ENCODE data around the gene MEAK7. TPM values are rescaled to one million over a fixed set of nuclear protein-coding genes. Genes with fewer than 3 reads are reported as not detected.

Gene MEAK7
- polyA plus RNA-seq, 3 donors = 2.5 to 5.0 (median 4.7) TPM

DNA sequence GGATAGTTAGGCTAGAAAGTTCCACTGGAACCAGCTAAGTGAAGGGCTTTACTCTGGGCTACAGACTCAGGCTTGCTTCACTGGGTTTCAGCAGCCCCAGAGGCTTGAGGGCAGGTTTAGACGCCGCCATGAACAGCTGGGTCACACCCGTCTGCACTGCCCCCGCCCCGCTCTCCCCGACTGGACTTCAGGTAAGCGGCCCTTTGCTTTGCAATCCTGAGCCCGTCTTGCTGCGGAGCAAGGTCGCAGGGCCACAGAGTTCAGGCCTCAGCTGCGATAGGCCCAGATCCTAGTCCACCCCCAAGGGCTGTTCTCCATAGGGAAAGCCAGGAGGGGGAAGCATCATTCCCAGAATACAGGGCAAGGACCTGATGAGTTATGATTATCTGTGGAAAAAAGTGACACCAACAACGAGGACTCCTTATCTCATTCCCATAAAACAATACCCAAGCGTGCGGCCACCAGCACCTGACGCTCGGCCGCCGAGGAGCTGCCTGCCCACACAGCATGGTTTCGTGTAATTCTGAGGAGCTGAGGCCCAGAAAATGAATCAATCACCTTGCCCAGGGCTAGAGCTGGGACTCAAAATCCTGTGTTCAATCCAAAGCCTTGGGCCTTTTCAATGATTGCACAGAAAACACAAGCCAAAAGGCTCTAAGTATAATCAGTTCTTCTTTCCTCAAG, 20.4 kb downstream of the MEAK7 start:
- TF ChIP-seq, protein P1, sequence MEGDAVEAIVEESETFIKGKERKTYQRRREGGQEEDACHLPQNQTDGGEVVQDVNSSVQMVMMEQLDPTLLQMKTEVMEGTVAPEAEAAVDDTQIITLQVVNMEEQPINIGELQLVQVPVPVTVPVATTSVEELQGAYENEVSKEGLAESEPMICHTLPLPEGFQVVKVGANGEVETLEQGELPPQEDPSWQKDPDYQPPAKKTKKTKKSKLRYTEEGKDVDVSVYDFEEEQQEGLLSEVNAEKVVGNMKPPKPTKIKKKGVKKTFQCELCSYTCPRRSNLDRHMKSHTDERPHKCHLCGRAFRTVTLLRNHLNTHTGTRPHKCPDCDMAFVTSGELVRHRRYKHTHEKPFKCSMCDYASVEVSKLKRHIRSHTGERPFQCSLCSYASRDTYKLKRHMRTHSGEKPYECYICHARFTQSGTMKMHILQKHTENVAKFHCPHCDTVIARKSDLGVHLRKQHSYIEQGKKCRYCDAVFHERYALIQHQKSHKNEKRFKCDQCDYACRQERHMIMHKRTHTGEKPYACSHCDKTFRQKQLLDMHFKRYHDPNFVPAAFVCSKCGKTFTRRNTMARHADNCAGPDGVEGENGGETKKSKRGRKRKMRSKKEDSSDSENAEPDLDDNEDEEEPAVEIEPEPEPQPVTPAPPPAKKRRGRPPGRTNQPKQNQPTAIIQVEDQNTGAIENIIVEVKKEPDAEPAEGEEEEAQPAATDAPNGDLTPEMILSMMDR (IDR thresholded peaks at IDR 0.05) = no peak
- Histone ChIP-seq H4K20me1 (ENCODE audit: insufficient read depth, low read length) (no peaks in the 10 kb centered on the region), H3K4me2 (replicated peaks; ENCODE audit: extremely low read depth, low read length, poor library complexity, severe bottlenecking) (no peak overlapping the region), H2AFZ (ENCODE audit: insufficient read depth, low read depth, low read length, poor library complexity, severe bottlenecking) (no peak overlapping the region), H3K9ac (ENCODE audit: insufficient read depth, low read length, poor library complexity, severe bottlenecking) (no peak overlapping the region), H3K27me3 (ENCODE audit: control insufficient read depth in 2 of 2, insufficient read depth in 2 of 2, low read length in 2 of 2) (no peaks in the 10 kb centered on the region), H3K9me3 (replicated peaks in 1 of 2; ENCODE audit: control insufficient read depth in 1 of 2, insufficient read depth in 1 of 2, low read length in 2 of 2) (no peaks in the 10 kb centered on the region), H3K4me1 (ENCODE audit: control insufficient read depth in 1 of 2, insufficient read depth in 2 of 2, low read length in 2 of 2) (no peaks in the 10 kb centered on the region), H3K4me3 (replicated peaks in 1 of 3; ENCODE audit: low read depth in 2 of 3, low read length in 3 of 3) (no peak overlapping the region), H3K79me2 (ENCODE audit: insufficient read depth, low read length) (no peaks in the 10 kb centered on the region), H3K27ac (ENCODE audit: low read depth in 1 of 2, low read length in 2 of 2) (no peak overlapping the region), H3K36me3 (replicated peaks in 1 of 2; ENCODE audit: control insufficient read depth in 1 of 2, insufficient read depth in 2 of 2, low read length in 2 of 2) (peaks cover 0 to 19% of the 10 kb centered on the region in 2 donors)
- intact Hi-C loops (cut with micrococcal nuclease) = loop anchor here in 1 of 2 donors (5.0 kb wide), 1 partner anchor 207 kb away; no protein-coding TSS in a partner anchor
- Mint-ChIP-seq H3K9me3 (peaks cover 0 to 1% (median 0%) of the 10 kb centered on the region in 7 donors), H3K4me1 (no peaks in the 10 kb centered on the region), H3K36me3 (peaks cover 30 to 72% of the 10 kb centered on the region in 2 donors), H3K27ac (peak overlapping the region in 1 of 7 donors; percentile 22), H3K4me3 (no peak overlapping the region), H3K27me3 (ENCODE audit: low read depth in 3 of 3) (peaks cover 0 to 2% (median 0%) of the 10 kb centered on the region in 3 donors)
- 97% methylated on average over 15 of the region's 19 CpGs for WGBS (ENCODE audit: insufficient coverage)
- no peak for DNase-seq

DNA sequence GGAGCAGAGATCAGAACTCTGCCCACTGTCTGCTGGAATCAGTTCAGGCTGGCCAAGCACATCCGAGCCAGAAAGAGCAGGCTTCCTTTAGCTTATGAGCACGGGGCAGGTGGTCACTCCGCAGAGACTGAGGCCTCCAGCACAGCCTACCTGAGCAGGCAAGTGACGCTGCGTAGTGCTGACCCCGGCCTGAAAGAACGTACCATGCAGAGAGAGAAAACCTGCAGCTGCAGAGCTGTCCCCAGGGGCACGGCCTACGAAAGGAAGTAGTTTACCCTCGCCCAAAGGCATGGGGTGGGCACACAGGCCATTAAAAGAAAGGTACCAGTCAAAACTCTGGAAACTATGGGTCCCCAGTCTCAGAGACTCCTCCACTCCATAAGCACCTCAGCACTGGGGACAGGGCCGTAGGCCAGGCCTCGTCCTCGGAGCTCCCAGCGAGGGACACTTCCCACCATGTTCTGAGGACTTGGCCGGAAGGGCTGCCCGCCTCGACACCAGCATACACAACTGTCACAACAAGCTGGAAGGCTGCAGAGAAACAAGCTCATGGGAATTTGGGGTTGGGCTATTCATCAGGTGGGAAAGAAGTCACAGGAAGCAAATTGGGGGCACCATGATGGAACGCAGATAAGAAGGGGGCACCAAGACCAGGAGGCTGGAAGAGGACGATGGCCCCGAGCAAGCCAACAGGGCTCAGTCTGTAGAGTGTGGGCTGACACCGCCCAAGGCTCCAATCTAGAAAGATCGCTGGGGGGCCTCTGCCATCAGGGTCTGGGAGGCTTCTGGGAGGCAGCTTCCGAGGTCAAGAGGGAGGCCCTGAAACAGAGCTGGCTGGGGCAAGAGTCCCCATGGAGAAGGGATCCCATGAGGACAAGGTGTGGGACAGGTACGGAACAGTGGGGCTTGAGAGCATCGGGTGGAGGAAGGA, 21.2 kb downstream of the MEAK7 start:
- Histone ChIP-seq H3K27me3 (ENCODE audit: control insufficient read depth in 2 of 2, insufficient read depth in 2 of 2, low read length in 2 of 2) (no peaks in the 10 kb centered on the region), H2AFZ (ENCODE audit: insufficient read depth, low read depth, low read length, poor library complexity, severe bottlenecking) (no peak overlapping the region), H3K4me2 (replicated peaks; ENCODE audit: extremely low read depth, low read length, poor library complexity, severe bottlenecking) (no peak overlapping the region), H3K9ac (ENCODE audit: insufficient read depth, low read length, poor library complexity, severe bottlenecking) (no peak overlapping the region), H3K79me2 (ENCODE audit: insufficient read depth, low read length) (no peaks in the 10 kb centered on the region), H3K4me1 (ENCODE audit: control insufficient read depth in 1 of 2, insufficient read depth in 2 of 2, low read length in 2 of 2) (no peaks in the 10 kb centered on the region), H3K27ac (ENCODE audit: low read depth in 1 of 2, low read length in 2 of 2) (no peak overlapping the region), H3K9me3 (replicated peaks in 1 of 2; ENCODE audit: control insufficient read depth in 1 of 2, insufficient read depth in 1 of 2, low read length in 2 of 2) (no peaks in the 10 kb centered on the region), H4K20me1 (ENCODE audit: insufficient read depth, low read length) (no peaks in the 10 kb centered on the region), H3K36me3 (replicated peaks in 1 of 2; ENCODE audit: control insufficient read depth in 1 of 2, insufficient read depth in 2 of 2, low read length in 2 of 2) (peaks cover 0 to 14% of the 10 kb centered on the region in 2 donors), H3K4me3 (replicated peaks in 1 of 3; ENCODE audit: low read depth in 2 of 3, low read length in 3 of 3) (no peak overlapping the region)
- TF ChIP-seq, protein P1 (IDR thresholded peaks at IDR 0.05) = no peak
- H3K4me3 Mint-ChIP-seq = no peak overlapping the region
- WGBS (ENCODE audit: insufficient coverage) = 94% methylated on average over 15 of the region's 25 CpGs
- intact Hi-C loops (cut with micrococcal nuclease) = loop anchor here in 1 of 2 donors (5.0 kb wide), 1 partner anchor 206 kb away; no protein-coding TSS in a partner anchor
- H3K27me3 Mint-ChIP-seq (ENCODE audit: low read depth in 3 of 3) = peaks cover 0 to 2% (median 0%) of the 10 kb centered on the region in 3 donors
- DNase-seq = no peak
- H3K36me3 Mint-ChIP-seq = peaks cover 26 to 71% of the 10 kb centered on the region in 2 donors
- peak overlapping the region in 1 of 7 donors; percentile 49 for H3K27ac Mint-ChIP-seq
- peaks cover 0 to 1% (median 0%) of the 10 kb centered on the region in 7 donors for H3K9me3 Mint-ChIP-seq
- no peaks in the 10 kb centered on the region for H3K4me1 Mint-ChIP-seq
